ENCODE data around the gene NAALADL1. TPM values are rescaled to one million over a fixed set of nuclear protein-coding genes. Genes with fewer than 3 reads are reported as not detected.
A peak's percentile ranks its signal among the peaks of the same experiment; 100 is the strongest.

Gene NAALADL1
- total and polyA plus RNA-seq, 2 of the 4 experiments (the other 2 are of a cell fraction): 3.8 to 5.8 TPM

- peaks cover 2% of the 10 kb centered on the region for H3K36me3 ChIP-seq (ENCODE audit: control insufficient read depth, insufficient read depth, low read length)
- H2BK15ac ChIP-seq (ENCODE audit: low read depth, low read length): no peak overlapping the region
- H2BK20ac ChIP-seq (ENCODE audit: low read depth, low read length): no peak overlapping the region
- no peak overlapping the region for H3K4ac ChIP-seq (ENCODE audit: low read depth, low read length)
- dilution Hi-C loops (cut with HindIII; ENCODE audit: low sequenced_read_pairs, unreplicated experiment) (no loop called here), in situ Hi-C loops (cut with MboI; ENCODE audit: low sequenced_read_pairs) (no loop called here), intact Hi-C loops (cut with micrococcal nuclease) (no loop called here)
- TF ChIP-seq CTCF (conservative IDR thresholded peaks at IDR 0.05; ENCODE audit: low read depth, low read length) (no peak), CHD1 (IDR thresholded peaks at IDR 0.05; ENCODE audit: low read depth, low read length) (no peak), ELK1 (IDR thresholded peaks at IDR 0.05; ENCODE audit: borderline replicate concordance, low read depth, low read length) (no peak), RAD21 (IDR thresholded peaks at IDR 0.05; ENCODE audit: low read length) (no peak), SMC3 (IDR thresholded peaks at IDR 0.05; ENCODE audit: low read depth, low read length) (no peak), RCOR1 (IDR thresholded peaks at IDR 0.05; ENCODE audit: insufficient replicate concordance, low read length) (no peak), POLR2A (IDR thresholded peaks at IDR 0.05; ENCODE audit: low read depth, low read length) (no peak), FOS (IDR thresholded peaks at IDR 0.05; ENCODE audit: low read depth, low read length) (no peak), USF2 (IDR thresholded peaks at IDR 0.05; ENCODE audit: low read depth, low read length) (no peak), CEBPB (IDR thresholded peaks at IDR 0.05; ENCODE audit: low read depth, low read length) (no peak), RFX5 (IDR thresholded peaks at IDR 0.05; ENCODE audit: low read depth, low read length) (no peak), MAZ (IDR thresholded peaks at IDR 0.05; ENCODE audit: borderline replicate concordance, low read depth, low read length) (no peak), MXI1 (IDR thresholded peaks at IDR 0.05; ENCODE audit: borderline replicate concordance, low read depth, low read length) (no peak), BHLHE40 (IDR thresholded peaks at IDR 0.05; ENCODE audit: low read depth, low read length) (no peak), NFE2L2 (IDR thresholded peaks at IDR 0.05; ENCODE audit: low read depth, low read length) (no peak), MAFK (IDR thresholded peaks at IDR 0.05; ENCODE audit: low read depth, low read length) (no peak)
- H4K8ac ChIP-seq (ENCODE audit: low read depth in 2 of 2, low read length in 2 of 2): no peak overlapping the region
- H2AK9ac ChIP-seq (replicated peaks; ENCODE audit: low read depth, low read length, poor library complexity): no peak overlapping the region
- no peak overlapping the region for H2BK5ac ChIP-seq (ENCODE audit: low read depth, low read length, poor library complexity, severe bottlenecking)
- ChIA-PET POLR2A (ENCODE audit: unreplicated experiment) (no interaction called here), CTCF (no interaction called here)
- H3K23ac ChIP-seq (ENCODE audit: low read depth, low read length): no peak overlapping the region
- peaks cover 34 to 56% of the 10 kb centered on the region in 2 experiments for H3K79me1 ChIP-seq (ENCODE audit: low read depth in 1 of 2, low read length in 2 of 2)
- no peak overlapping the region for H3K4me2 ChIP-seq (ENCODE audit: low read depth, low read length)
- no peak overlapping the region for H3K56ac ChIP-seq (ENCODE audit: extremely low read depth, insufficient read depth, low read length)
- no peak overlapping the region for H3K27ac ChIP-seq (ENCODE audit: insufficient read depth, low read length)
- H3K9me1 ChIP-seq (ENCODE audit: insufficient read depth, low read length): no peaks in the 10 kb centered on the region; the same call in 1 of the 2 replicates
- H3K4me3 ChIP-seq (ENCODE audit: insufficient read depth, low read depth, low read length): no peak overlapping the region
- ATAC-seq (ENCODE audit: low read depth) (no peak), DNase-seq (no peak)
- no peak overlapping the region for H3K9ac ChIP-seq (ENCODE audit: low read depth, low read length)
- H2AFZ ChIP-seq (replicated peaks; ENCODE audit: low read length, poor library complexity): peak overlapping the region; percentile 51
- H3K9me3 ChIP-seq (ENCODE audit: control insufficient read depth, insufficient read depth, low read length): no peaks in the 10 kb centered on the region
- H4K20me1 ChIP-seq (ENCODE audit: insufficient read depth, low read length): no peaks in the 10 kb centered on the region
- H3K27me3 ChIP-seq (ENCODE audit: control insufficient read depth, insufficient read depth, low read length): no peaks in the 10 kb centered on the region
- no peak overlapping the region for H4K91ac ChIP-seq (ENCODE audit: insufficient read depth, low read depth, low read length)
- no CpG with 5 or more reads among the region's 9 CpGs for WGBS, 2 experiments (ENCODE audit: extremely low coverage in 2 of 2, insufficient read length in 1 of 2)
- no peak overlapping the region for H2AK5ac ChIP-seq (ENCODE audit: low read depth, low read length)
- no peak overlapping the region for H4K5ac ChIP-seq (ENCODE audit: low read depth, low read length)
- no peak overlapping the region for H3K14ac ChIP-seq (replicated peaks; ENCODE audit: low read depth, low read length)
- no peak overlapping the region for H3K18ac ChIP-seq (ENCODE audit: low read depth, low read length)
- no TSS peak for BruUV-seq (replicated peaks)
- no peak overlapping the region for H2BK120ac ChIP-seq (ENCODE audit: low read depth, low read length)
- H3K4me1 ChIP-seq (ENCODE audit: control insufficient read depth, insufficient read depth, low read length): no peaks in the 10 kb centered on the region
Measured at GRCh38 chr11:65078786-65079342, 20.5 kb upstream of the NAALADL1 start.
